ENCODE data around the gene CXorf58.

CXorf58 gene

GRCh38 chrX:23919706-23920320, 12.0 kb downstream of the CXorf58 start:
- no peak for TF ChIP-seq CTCF (IDR thresholded peaks at IDR 0.05; ENCODE audit: low read depth, low read length)
- no peak overlapping the region for H3K4me3 ChIP-seq (ENCODE audit: low read depth, low read length)

- no peak overlapping the region for H3K4me3 ChIP-seq (ENCODE audit: low read depth, low read length)
- TF ChIP-seq CTCF (IDR thresholded peaks at IDR 0.05; ENCODE audit: low read depth, low read length) = no peak
Observed at GRCh38 chrX:23926015-23926414, 18.2 kb downstream of the CXorf58 start.

- no peak for TF ChIP-seq CTCF (IDR thresholded peaks at IDR 0.05; ENCODE audit: low read depth, low read length)
- H3K4me3 ChIP-seq (ENCODE audit: low read depth, low read length) = no peak overlapping the region
Observed at GRCh38 chrX:23930894-23931604, 23.2 kb downstream of the CXorf58 start.

GRCh38 chrX:23932046-23932445, 24.2 kb downstream of the CXorf58 start:
- TF ChIP-seq CTCF (IDR thresholded peaks at IDR 0.05; ENCODE audit: low read depth, low read length) = no peak
- no peak overlapping the region for H3K4me3 ChIP-seq (ENCODE audit: low read depth, low read length)

GRCh38 chrX:23935106-23935505, 27.3 kb downstream of the CXorf58 start:
- no peak overlapping the region for H3K4me3 ChIP-seq (ENCODE audit: low read depth, low read length)
- TF ChIP-seq CTCF (IDR thresholded peaks at IDR 0.05; ENCODE audit: low read depth, low read length) = no peak

GRCh38 chrX:23936180-23936579, 28.4 kb downstream of the CXorf58 start:
- no peak for TF ChIP-seq CTCF (IDR thresholded peaks at IDR 0.05; ENCODE audit: low read depth, low read length)
- H3K4me3 ChIP-seq (ENCODE audit: low read depth, low read length) = no peak overlapping the region

- no peak overlapping the region for H3K4me3 ChIP-seq (ENCODE audit: low read depth, low read length)
- no peak for TF ChIP-seq CTCF (IDR thresholded peaks at IDR 0.05; ENCODE audit: low read depth, low read length)
Observed at GRCh38 chrX:23937100-23937499, 29.3 kb downstream of the CXorf58 start.

Data from WI38 (cell line).